ENCODE results near the gene DUSP28. TPM values are rescaled to one million over a fixed set of nuclear protein-coding genes. Genes with fewer than 3 reads are reported as not detected.
A peak's percentile ranks its signal among the peaks of the same experiment; 100 is the strongest.

DUSP28 gene
- total RNA-seq, 4 donors from 2014 or later, result 5.5 to 8.1 (median 7.4) TPM

DNA sequence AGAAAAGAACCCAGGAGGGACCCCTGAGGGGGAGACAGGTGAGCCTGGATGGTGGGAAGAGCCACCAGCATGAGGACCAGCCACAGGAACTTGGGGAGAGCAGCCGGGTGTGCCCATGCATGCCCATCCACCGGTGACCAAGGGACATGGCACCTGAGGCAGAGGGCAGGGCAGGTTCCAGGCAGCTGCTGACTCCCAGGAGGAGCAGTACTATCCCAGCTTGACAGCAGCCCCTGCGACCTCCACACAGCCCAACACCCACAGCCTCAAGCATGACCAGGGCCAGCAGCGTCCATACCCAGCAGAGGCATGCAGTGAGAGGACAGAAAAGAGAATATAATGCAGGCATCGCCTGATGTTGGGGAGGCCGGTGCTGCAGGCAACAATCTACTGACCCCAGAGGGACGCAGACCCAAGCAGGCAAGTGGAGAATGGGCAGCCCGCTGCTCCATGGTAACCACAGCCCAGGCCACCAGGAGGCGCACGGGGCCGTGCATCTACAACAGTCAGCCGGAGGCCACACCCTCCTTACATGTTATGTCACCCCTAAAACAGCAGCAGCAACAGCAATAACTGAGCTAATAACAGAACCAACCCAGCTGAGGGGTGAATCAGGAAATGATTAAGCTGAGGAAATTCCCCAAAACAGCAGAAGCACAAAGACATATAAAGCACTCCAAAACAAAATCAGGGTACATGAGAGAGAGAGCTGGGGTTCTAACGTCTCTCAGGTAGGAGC lies 46.4 kb upstream of the DUSP28 start:
- intact Hi-C loops (cut with DNase I; ENCODE audit: low total_unique reads), result loop anchor here (10.0 kb wide), 1 partner anchor 321 kb away; no protein-coding TSS in a partner anchor
- no peak overlapping the region for H3K4me3 ChIP-seq (ENCODE audit: low read depth, poor library complexity, severe bottlenecking)
- TF ChIP-seq POLR2A (IDR thresholded peaks at IDR 0.05), result no peak
- TF ChIP-seq, protein P1, sequence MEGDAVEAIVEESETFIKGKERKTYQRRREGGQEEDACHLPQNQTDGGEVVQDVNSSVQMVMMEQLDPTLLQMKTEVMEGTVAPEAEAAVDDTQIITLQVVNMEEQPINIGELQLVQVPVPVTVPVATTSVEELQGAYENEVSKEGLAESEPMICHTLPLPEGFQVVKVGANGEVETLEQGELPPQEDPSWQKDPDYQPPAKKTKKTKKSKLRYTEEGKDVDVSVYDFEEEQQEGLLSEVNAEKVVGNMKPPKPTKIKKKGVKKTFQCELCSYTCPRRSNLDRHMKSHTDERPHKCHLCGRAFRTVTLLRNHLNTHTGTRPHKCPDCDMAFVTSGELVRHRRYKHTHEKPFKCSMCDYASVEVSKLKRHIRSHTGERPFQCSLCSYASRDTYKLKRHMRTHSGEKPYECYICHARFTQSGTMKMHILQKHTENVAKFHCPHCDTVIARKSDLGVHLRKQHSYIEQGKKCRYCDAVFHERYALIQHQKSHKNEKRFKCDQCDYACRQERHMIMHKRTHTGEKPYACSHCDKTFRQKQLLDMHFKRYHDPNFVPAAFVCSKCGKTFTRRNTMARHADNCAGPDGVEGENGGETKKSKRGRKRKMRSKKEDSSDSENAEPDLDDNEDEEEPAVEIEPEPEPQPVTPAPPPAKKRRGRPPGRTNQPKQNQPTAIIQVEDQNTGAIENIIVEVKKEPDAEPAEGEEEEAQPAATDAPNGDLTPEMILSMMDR (IDR thresholded peaks at IDR 0.05), result peak in 1 of 3 donors; percentile 67
- WGBS, 2 donors, result 45 to 48% methylated on average over 11 to 13 of the region's 13 CpGs
- peak; percentile 68 to 93 for DNase-seq (ENCODE audit: low spot score in 2 of 2)

DNA sequence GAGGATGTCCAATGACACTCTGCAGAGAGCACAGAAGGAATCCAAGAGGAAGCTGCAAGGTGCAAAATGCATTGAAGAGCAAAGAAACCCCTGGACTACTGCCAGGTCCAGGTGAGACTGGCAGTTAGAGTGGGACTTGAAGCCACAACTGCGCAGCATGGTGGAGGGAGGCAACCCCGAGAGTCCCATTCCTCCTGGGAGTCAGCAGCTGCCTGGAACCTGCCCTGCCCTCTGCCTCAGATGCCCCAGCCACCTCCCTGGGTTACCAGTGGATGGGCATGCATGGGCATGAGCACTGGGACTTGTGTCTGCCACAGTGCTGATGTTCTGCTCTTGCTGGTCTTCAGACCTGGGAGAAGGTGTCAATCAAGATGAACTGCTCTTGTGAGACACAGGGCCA lies 45.5 kb upstream of the DUSP28 start:
- 64 to 75% methylated on average over 2 of the region's 2 CpGs for WGBS, 2 donors
- TF ChIP-seq POLR2A (IDR thresholded peaks at IDR 0.05), result no peak
- TF ChIP-seq, protein P1 (IDR thresholded peaks at IDR 0.05), result no peak
- intact Hi-C loops (cut with DNase I; ENCODE audit: low total_unique reads), result loop anchor here (10.0 kb wide), 1 partner anchor 320 kb away; no protein-coding TSS in a partner anchor
- peak in 1 of 2 donors; percentile 61 for DNase-seq (ENCODE audit: low spot score in 2 of 2)
- no peak overlapping the region for H3K4me3 ChIP-seq (ENCODE audit: low read depth, poor library complexity, severe bottlenecking)

DNA sequence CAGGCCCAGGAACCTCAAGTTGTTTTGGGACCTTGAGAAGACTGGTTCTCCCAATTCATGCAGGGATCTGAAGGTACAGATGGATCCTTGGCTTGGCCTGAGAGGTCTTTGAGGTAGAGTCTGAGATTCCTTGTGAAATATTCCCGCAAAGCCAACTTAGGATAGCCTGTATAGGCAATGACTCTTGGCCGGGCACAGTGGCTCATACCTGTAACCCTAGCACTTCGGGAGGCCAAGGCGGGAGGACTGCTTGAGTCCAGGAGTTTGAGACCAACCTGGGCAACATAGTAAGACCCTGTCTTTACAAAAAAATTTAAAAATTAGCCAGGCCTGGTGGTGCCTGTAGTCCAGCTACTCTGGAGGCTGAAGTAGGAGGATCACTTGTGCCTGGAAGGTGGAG lies 42.8 kb upstream of the DUSP28 start:
- peak in 1 of 2 donors; percentile 13 for DNase-seq (ENCODE audit: low spot score in 2 of 2)
- TF ChIP-seq, protein P1 (IDR thresholded peaks at IDR 0.05), result no peak
- TF ChIP-seq POLR2A (IDR thresholded peaks at IDR 0.05), result no peak
- H3K4me3 ChIP-seq (ENCODE audit: low read depth, poor library complexity, severe bottlenecking), result no peak overlapping the region
- intact Hi-C loops (cut with DNase I; ENCODE audit: low total_unique reads), result loop anchor here (10.0 kb wide), 1 partner anchor 317 kb away; no protein-coding TSS in a partner anchor
- 92 to 98% methylated on average over 4 of the region's 4 CpGs for WGBS, 2 donors

DNA sequence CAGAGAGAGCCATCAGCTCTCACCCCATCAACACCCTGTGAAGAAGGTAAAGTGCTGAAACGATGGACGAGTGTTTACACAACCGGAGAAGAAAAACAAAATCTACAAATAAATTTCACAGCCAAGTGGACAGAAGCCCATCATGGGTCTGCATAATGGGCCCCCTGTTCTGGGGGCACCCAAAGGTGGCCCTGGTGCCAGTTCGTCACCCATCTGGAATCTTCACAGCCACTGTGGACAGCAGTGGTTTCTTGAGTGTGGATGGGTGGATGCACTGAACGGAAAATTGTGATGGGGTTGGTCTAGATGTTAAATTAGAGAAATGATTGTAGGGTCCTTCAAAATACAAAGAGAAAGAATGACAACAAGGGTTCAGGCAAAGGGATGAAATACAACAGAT lies 41.2 kb upstream of the DUSP28 start:
- peak in 1 of 2 donors; percentile 36 for DNase-seq (ENCODE audit: low spot score in 2 of 2)
- intact Hi-C loops (cut with DNase I; ENCODE audit: low total_unique reads), result loop anchor here (10.0 kb wide), 1 partner anchor 316 kb away; no protein-coding TSS in a partner anchor
- WGBS, 2 donors, result 88 to 89% methylated on average over 5 of the region's 5 CpGs
- TF ChIP-seq POLR2A (IDR thresholded peaks at IDR 0.05), result no peak
- TF ChIP-seq, protein P1 (IDR thresholded peaks at IDR 0.05), result no peak
- no peak overlapping the region for H3K4me3 ChIP-seq (ENCODE audit: low read depth, poor library complexity, severe bottlenecking)

DNA sequence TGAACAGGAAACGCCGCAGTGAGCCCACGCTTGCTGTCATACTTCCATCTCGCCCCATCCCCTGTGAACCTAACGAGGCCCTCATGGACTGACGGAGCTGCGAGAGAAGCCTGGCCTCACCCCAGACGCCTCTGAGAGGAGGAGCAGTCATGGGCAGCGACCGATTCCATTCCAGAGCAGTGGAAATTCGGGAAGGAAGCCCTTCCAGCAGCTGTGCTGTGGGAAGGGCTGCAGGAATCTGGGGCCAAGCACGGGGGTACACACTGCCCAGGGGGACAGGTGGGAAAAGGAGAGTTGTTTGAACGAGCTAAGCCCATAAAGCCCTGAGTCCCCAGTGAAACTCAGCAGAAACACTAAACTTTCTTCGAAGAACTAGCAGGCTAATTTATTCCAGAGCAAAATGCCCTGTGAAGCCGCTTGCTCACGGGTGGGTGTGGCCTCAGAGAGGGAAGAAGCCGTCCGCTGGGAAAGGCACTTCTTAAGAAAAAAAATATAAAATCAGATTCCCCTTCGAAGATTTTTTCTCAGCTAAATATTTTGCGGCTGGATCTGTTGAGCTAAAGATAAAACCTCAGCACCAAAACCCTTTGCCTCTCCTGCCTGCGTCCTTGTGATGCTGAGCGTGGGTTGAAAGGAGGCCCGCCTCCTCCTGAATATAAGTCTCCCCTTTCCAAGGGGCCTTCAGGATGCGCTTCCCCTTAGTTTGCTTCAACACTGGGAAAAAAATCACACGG lies 40.6 kb upstream of the DUSP28 start:
- WGBS, 2 donors, result 20 to 22% methylated on average over 25 of the region's 25 CpGs
- peak in 1 of 2 donors; percentile 77 for DNase-seq (ENCODE audit: low spot score in 2 of 2)
- no peak for TF ChIP-seq POLR2A (IDR thresholded peaks at IDR 0.05)
- TF ChIP-seq, protein P1 (IDR thresholded peaks at IDR 0.05), result no peak
- intact Hi-C loops (cut with DNase I; ENCODE audit: low total_unique reads), result loop anchor here (10.0 kb wide), 1 partner anchor 315 kb away; no protein-coding TSS in a partner anchor
- H3K4me3 ChIP-seq (ENCODE audit: low read depth, poor library complexity, severe bottlenecking), result no peak overlapping the region
